NT2/D1 (cell line): ENCODE measurements around the gene GAB1.

Experiments used
- SUZ12 ChIP-seq: IDR thresholded peaks from 2 replicates; pipeline ENCODE4 v1.6.1; 2011; ENCODE audit not compliant: insufficient read length, insufficient read depth; ENCODE audit errors: extremely low read depth
- YY1 ChIP-seq: IDR thresholded peaks from 2 replicates; pipeline ENCODE4 v1.6.1; 2011; ENCODE audit not compliant: insufficient read length, insufficient read depth
- ZNF274 ChIP-seq: IDR thresholded peaks from 2 replicates; pipeline ENCODE4 v1.6.1; 2011; ENCODE audit warnings: mild to moderate bottlenecking, low read depth, low read length

GRCh38 chr4:143393195-143393594 is 56.5 kb downstream of the GAB1 start:
- TF ChIP-seq YY1 (no peak), ZNF274 (no peak), SUZ12 (no peak)
